ENCODE results near the gene TRIM17.

TRIM17 gene

GRCh38 chr1:228400692-228401454 lies 15.8 kb downstream of the TRIM17 start:
- DNase-seq (ENCODE audit: low read depth) = no peak

- no peak for DNase-seq (ENCODE audit: low read depth)
These were observed 16.4 kb downstream of the TRIM17 start for GRCh38 chr1:228400237-228400651.

- no peak for DNase-seq (ENCODE audit: low read depth)
These were observed 17.0 kb downstream of the TRIM17 start for GRCh38 chr1:228399531-228400236.

GRCh38 chr1:228398741-228399461 lies 17.8 kb downstream of the TRIM17 start:
- no peak for DNase-seq (ENCODE audit: low read depth)

- DNase-seq (ENCODE audit: low read depth) = no peak
These were observed 18.7 kb downstream of the TRIM17 start for GRCh38 chr1:228397966-228398365.

- DNase-seq (ENCODE audit: low read depth) = no peak
These were observed 19.6 kb downstream of the TRIM17 start for GRCh38 chr1:228396770-228397662.

GRCh38 chr1:228394571-228395394 lies 21.9 kb downstream of the TRIM17 start:
- no peak for DNase-seq (ENCODE audit: low read depth)

GRCh38 chr1:228393811-228394570 lies 22.7 kb downstream of the TRIM17 start:
- no peak for DNase-seq (ENCODE audit: low read depth)

- no peak for DNase-seq (ENCODE audit: low read depth)
These were observed 23.4 kb downstream of the TRIM17 start for GRCh38 chr1:228393268-228393701.

GRCh38 chr1:228392111-228392936 lies 24.3 kb downstream of the TRIM17 start:
- no peak for DNase-seq (ENCODE audit: low read depth)

- DNase-seq (ENCODE audit: low read depth) = no peak
These were observed 25.1 kb downstream of the TRIM17 start for GRCh38 chr1:228391411-228392020.

GRCh38 chr1:228390649-228391048 lies 26.0 kb downstream of the TRIM17 start:
- DNase-seq (ENCODE audit: low read depth) = no peak

GRCh38 chr1:228387321-228387720 lies 29.3 kb downstream of the TRIM17 start:
- DNase-seq (ENCODE audit: low read depth) = no peak

GRCh38 chr1:228385232-228385631 lies 31.4 kb downstream of the TRIM17 start:
- DNase-seq (ENCODE audit: low read depth) = no peak

GRCh38 chr1:228383773-228384172 lies 32.9 kb downstream of the TRIM17 start:
- no peak for DNase-seq (ENCODE audit: low read depth)

- DNase-seq (ENCODE audit: low read depth) = no peak
These were observed 35.3 kb downstream of the TRIM17 start for GRCh38 chr1:228381356-228381755.

- no peak for DNase-seq (ENCODE audit: low read depth)
These were observed 37.0 kb downstream of the TRIM17 start for GRCh38 chr1:228379666-228380065.

- DNase-seq (ENCODE audit: low read depth) = no peak
These were observed 37.7 kb downstream of the TRIM17 start for GRCh38 chr1:228378873-228379460.
